Osteocyte (in vitro differentiated cells): ENCODE results near the gene ARMC10. TPM values are rescaled to one million over a fixed set of nuclear protein-coding genes. Genes with fewer than 3 reads are reported as not detected.
A peak's percentile ranks its signal among the peaks of the same experiment; 100 is the strongest.

Experiments
- DNase-seq: peaks from one replicate; pipeline ENCODE4 v3.0.0; 2021; ENCODE audit warnings: mixed read lengths; ENCODE audit not compliant: unreplicated experiment; ENCODE audit errors: extremely low spot score
- H3K27ac Mint-ChIP-seq: one replicate; pipeline ENCODE4 v1.8.0; 2021; ENCODE audit warnings: mild to moderate bottlenecking, mixed read lengths; ENCODE audit not compliant: unreplicated experiment
- H3K27me3 Mint-ChIP-seq: one replicate; pipeline ENCODE4 v1.8.0; 2021; ENCODE audit warnings: mixed read lengths; ENCODE audit not compliant: unreplicated experiment
- H3K36me3 Mint-ChIP-seq: one replicate; pipeline ENCODE4 v1.8.0; 2021; ENCODE audit warnings: mixed read lengths; ENCODE audit not compliant: unreplicated experiment
- H3K4me1 Mint-ChIP-seq: one replicate; pipeline ENCODE4 v1.8.0; 2021; ENCODE audit warnings: mixed read lengths; ENCODE audit not compliant: unreplicated experiment
- H3K4me3 Mint-ChIP-seq: one replicate; pipeline ENCODE4 v1.8.0; 2021; ENCODE audit warnings: mild to moderate bottlenecking, moderate library complexity, mixed read lengths; ENCODE audit not compliant: unreplicated experiment
- H3K9me3 Mint-ChIP-seq: one replicate; pipeline ENCODE4 v1.8.0; 2021; ENCODE audit warnings: mixed read lengths; ENCODE audit not compliant: unreplicated experiment
- CTCF ChIP-seq: fragments of 200-600 bp; sonication (generic); IDR thresholded peaks from 2 replicates; pipeline ENCODE4 v1.5.0; 2021; ENCODE audit warnings: antibody characterized with exemption, mild to moderate bottlenecking, moderate library complexity
- total RNA-seq: library from RNA; stranded (reverse); gene quantifications from 2 replicates; pipeline ENCODE4 v1.2.1, GENCODE V29; 2021

ARMC10 gene
- total RNA-seq, 1 donor from 2014 or later = 29.3 TPM

GRCh38 chr7:103130901-103131624, 56.1 kb downstream of the ARMC10 start:
- no peak for DNase-seq
- Mint-ChIP-seq H3K9me3 (no peaks in the 10 kb centered on the region), H3K4me1 (peaks cover 18% of the 10 kb centered on the region), H3K4me3 (no peak overlapping the region), H3K27me3 (no peaks in the 10 kb centered on the region), H3K36me3 (peaks cover 16% of the 10 kb centered on the region), H3K27ac (peak overlapping the region; percentile 69)
- TF ChIP-seq CTCF = no peak

GRCh38 chr7:103132995-103133688, 58.2 kb downstream of the ARMC10 start:
- Mint-ChIP-seq H3K9me3 (no peaks in the 10 kb centered on the region), H3K27ac (no peak overlapping the region), H3K4me3 (no peak overlapping the region), H3K36me3 (peaks cover 4% of the 10 kb centered on the region), H3K27me3 (no peaks in the 10 kb centered on the region), H3K4me1 (peaks cover 18% of the 10 kb centered on the region)
- no peak for TF ChIP-seq CTCF
- no peak for DNase-seq

GRCh38 chr7:103134836-103135554, 60.1 kb downstream of the ARMC10 start:
- H3K4me3 Mint-ChIP-seq = no peak overlapping the region
- H3K27ac Mint-ChIP-seq = no peak overlapping the region
- TF ChIP-seq CTCF = no peak
- H3K27me3 Mint-ChIP-seq = no peaks in the 10 kb centered on the region
- no peaks in the 10 kb centered on the region for H3K9me3 Mint-ChIP-seq
- no peak for DNase-seq
- peaks cover 14% of the 10 kb centered on the region for H3K4me1 Mint-ChIP-seq
- no peaks in the 10 kb centered on the region for H3K36me3 Mint-ChIP-seq

GRCh38 chr7:103140061-103140460, 65.1 kb downstream of the ARMC10 start:
- H3K9me3 Mint-ChIP-seq = no peaks in the 10 kb centered on the region
- H3K27ac Mint-ChIP-seq = no peak overlapping the region
- H3K4me3 Mint-ChIP-seq = no peak overlapping the region
- H3K27me3 Mint-ChIP-seq = no peaks in the 10 kb centered on the region
- TF ChIP-seq CTCF = no peak
- no peaks in the 10 kb centered on the region for H3K36me3 Mint-ChIP-seq
- H3K4me1 Mint-ChIP-seq = peaks cover 4% of the 10 kb centered on the region
- DNase-seq = no peak

- TF ChIP-seq CTCF = no peak
- DNase-seq = no peak
- Mint-ChIP-seq H3K9me3 (no peaks in the 10 kb centered on the region), H3K27me3 (no peaks in the 10 kb centered on the region), H3K27ac (no peak overlapping the region), H3K4me3 (no peak overlapping the region), H3K4me1 (no peaks in the 10 kb centered on the region), H3K36me3 (no peaks in the 10 kb centered on the region)
These were observed 65.7 kb downstream of the ARMC10 start for GRCh38 chr7:103140685-103141084.
